ENCODE measurements around the gene EXOG. TPM values are rescaled to one million over a fixed set of nuclear protein-coding genes. Genes with fewer than 3 reads are reported as not detected.

The EXOG gene
- total RNA-seq, 1 experiment from 2014 or later: 13.7 TPM

GRCh38 chr3:38574411-38575278 is 78.5 kb downstream of the EXOG start:
- H3K27me3 Mint-ChIP-seq (ENCODE audit: low read depth): no peaks in the 10 kb centered on the region
- POLR2A ChIA-PET: interaction anchor here (0.6 kb wide), 1 partner anchor 37 kb away, joined by 3 read pairs; no protein-coding TSS in a partner anchor
- no peak overlapping the region for H3K27ac Mint-ChIP-seq
- TF ChIP-seq NR1H2 (CRISPR knock-in tag; IDR thresholded peaks at IDR 0.05) (no peak), NR2C2 (CRISPR knock-in tag; IDR thresholded peaks at IDR 0.05) (no peak), AFF4 (CRISPR knock-in tag; IDR thresholded peaks at IDR 0.05; ENCODE audit: borderline replicate concordance) (no peak), AR (CRISPR knock-in tag; IDR thresholded peaks at IDR 0.05) (no peak), EMX1 (CRISPR knock-in tag; IDR thresholded peaks at IDR 0.05) (no peak), ETV6 (CRISPR knock-in tag; IDR thresholded peaks at IDR 0.05) (no peak), PRDM15 (CRISPR knock-in tag; IDR thresholded peaks at IDR 0.05) (no peak), USF2 (CRISPR knock-in tag; IDR thresholded peaks at IDR 0.05) (no peak), CBFB (CRISPR knock-in tag; IDR thresholded peaks at IDR 0.05; ENCODE audit: low read depth) (no peak), IRF2 (CRISPR knock-in tag; IDR thresholded peaks at IDR 0.05; ENCODE audit: borderline replicate concordance, low read depth) (no peak), GTF2I (CRISPR knock-in tag; conservative IDR thresholded peaks at IDR 0.05) (no peak), HMGXB4 (CRISPR knock-in tag; IDR thresholded peaks at IDR 0.05) (no peak), ZNF512 (CRISPR knock-in tag; IDR thresholded peaks at IDR 0.05; ENCODE audit: borderline replicate concordance) (no peak), ATF2 (CRISPR knock-in tag; IDR thresholded peaks at IDR 0.05; ENCODE audit: borderline replicate concordance, low read depth) (no peak), GABPB1 (CRISPR knock-in tag; IDR thresholded peaks at IDR 0.05) (no peak), JUN (CRISPR knock-in tag; IDR thresholded peaks at IDR 0.05) (no peak)
- DNase-seq (ENCODE audit: low spot score): no peak
- CTCF ChIA-PET: interaction anchor here (0.5 to 2.4 kb wide), 5 partner anchors 46 to 78 kb away, joined by 3 to 7 read pairs (median 5); no protein-coding TSS in a partner anchor
- H3K4me3 Mint-ChIP-seq: no peak overlapping the region
- H3K4me1 Mint-ChIP-seq: 0 out of 2 replicates have a peak, but pooled peaks cover 5% of the 10 kb centered on the region
- peak; percentile 64 for ATAC-seq
- H3K9me3 Mint-ChIP-seq: no peaks in the 10 kb centered on the region
- H3K36me3 Mint-ChIP-seq: no peaks in the 10 kb centered on the region

Measured in WTC11 (cell line).